AG04449 (cell line): ENCODE data around the gene MORF4L1.

Source experiments
- CTCF ChIA-PET: fragments of 350-600 bp; formaldehyde crosslinking; extraction: SDS; loops from one replicate; lab custom pipeline; 2021; ENCODE audit warnings: antibody characterized with exemption; lab: Yijun Ruan, JAX
- POLR2A ChIA-PET: fragments of 400-600, 350-600 bp; formaldehyde crosslinking; extraction: SDS; loops from one replicate; lab custom pipeline; 2020; ENCODE audit warnings: antibody characterized with exemption, inconsistent platforms; lab: Yijun Ruan, JAX
- DNase-seq: peaks from one replicate; pipeline ENCODE4 v3.0.0-alpha.2; 2010; ENCODE audit warnings: low read depth, low spot score
- H3K4me3 ChIP-seq: 2 replicates; pipeline ENCODE4 v1.5.1; 2011; ENCODE audit warnings: low read depth, mild to moderate bottlenecking, control low read depth, low read length
- CTCF ChIP-seq: IDR thresholded peaks from one replicate; pipeline ENCODE4 v1.5.1; 2011; ENCODE audit warnings: mild to moderate bottlenecking, moderate library complexity, low read length, control low read depth, inconsistent platforms; ENCODE audit not compliant: insufficient read depth; ENCODE audit errors: missing control alignments

Gene MORF4L1

GRCh38 chr15:78944669-78945407, 72.1 kb downstream of the MORF4L1 start, which contains the start of gene CTSH:
Gene CTSH, minus strand, starts transcription at chr15:78945046. Its CDS starts 65 bp downstream, at chr15:78944981.
- peak within 1 kb of the TSS; percentile 47 for H3K4me3 ChIP-seq
- ChIA-PET CTCF (interaction anchor here (1.0 to 1.8 kb wide), 2 partner anchors 15 to 22 kb away, joined by 3 to 6 read pairs; no protein-coding TSS in a partner anchor), POLR2A (no interaction called here)
- TF ChIP-seq CTCF: no peak
- no peak for DNase-seq

- POLR2A ChIA-PET: no interaction called here
Measured at GRCh38 chr15:78946493-78946892, 73.8 kb downstream of the MORF4L1 start.

GRCh38 chr15:78947506-78947905, 74.8 kb downstream of the MORF4L1 start:
- no peak overlapping the region for H3K4me3 ChIP-seq
- no peak for DNase-seq
- no peak for TF ChIP-seq CTCF
- ChIA-PET CTCF (no interaction called here), POLR2A (no interaction called here)

More at GRCh38 chr15:78946493-78946892, 73.8 kb downstream of the MORF4L1 start:
- CTCF ChIA-PET: interaction anchor here (0.6 to 1.1 kb wide), 2 partner anchors 117 to 238 kb away, joined by 3 read pairs; no protein-coding TSS in a partner anchor
- no peak for DNase-seq
- H3K4me3 ChIP-seq: no peak overlapping the region
- no peak for TF ChIP-seq CTCF
